ENCODE results near the gene NCBP1. TPM values are rescaled to one million over a fixed set of nuclear protein-coding genes. Genes with fewer than 3 reads are reported as not detected.

NCBP1 gene
- polyA plus RNA-seq, 1 of the 3 experiments (the other 2 are of a cell fraction) = 11.3 TPM

DNA sequence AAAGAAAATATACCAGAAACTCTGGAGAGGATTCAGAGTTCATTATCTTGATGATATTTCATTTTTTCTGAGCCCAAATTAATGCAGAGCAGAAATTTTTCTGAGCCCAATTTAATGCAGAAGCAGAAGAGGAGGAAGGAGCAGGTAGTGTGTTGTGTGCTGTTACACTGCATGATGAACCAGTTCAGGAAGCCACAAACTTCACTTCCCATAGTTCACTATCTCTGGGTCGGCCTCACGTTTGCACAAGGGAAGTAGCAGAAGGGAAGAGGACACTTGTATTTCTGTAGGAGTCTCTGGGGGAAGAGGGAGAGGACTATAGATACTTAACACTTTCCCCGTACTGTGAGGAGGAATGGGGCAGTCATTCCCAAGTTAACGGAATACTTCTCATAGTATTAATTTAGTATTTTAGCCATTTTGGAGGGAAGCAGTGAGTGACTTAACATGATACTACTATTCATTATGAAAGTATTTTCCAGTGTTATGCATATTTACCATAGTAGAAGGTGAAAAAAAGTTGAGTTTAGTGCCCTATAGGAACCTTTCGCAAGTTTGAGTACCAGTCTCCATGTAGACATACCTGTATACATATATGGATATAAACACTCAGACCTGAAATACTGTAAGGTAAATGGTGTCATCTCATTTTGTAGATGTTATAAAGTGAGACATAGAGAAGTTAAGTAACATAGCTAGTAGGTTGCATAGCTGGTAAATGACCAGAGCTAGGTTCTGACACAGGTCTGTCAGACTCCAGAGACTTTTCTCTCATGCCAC lies 33.5 kb downstream of the NCBP1 start (continued):
- TF ChIP-seq, protein P1, sequence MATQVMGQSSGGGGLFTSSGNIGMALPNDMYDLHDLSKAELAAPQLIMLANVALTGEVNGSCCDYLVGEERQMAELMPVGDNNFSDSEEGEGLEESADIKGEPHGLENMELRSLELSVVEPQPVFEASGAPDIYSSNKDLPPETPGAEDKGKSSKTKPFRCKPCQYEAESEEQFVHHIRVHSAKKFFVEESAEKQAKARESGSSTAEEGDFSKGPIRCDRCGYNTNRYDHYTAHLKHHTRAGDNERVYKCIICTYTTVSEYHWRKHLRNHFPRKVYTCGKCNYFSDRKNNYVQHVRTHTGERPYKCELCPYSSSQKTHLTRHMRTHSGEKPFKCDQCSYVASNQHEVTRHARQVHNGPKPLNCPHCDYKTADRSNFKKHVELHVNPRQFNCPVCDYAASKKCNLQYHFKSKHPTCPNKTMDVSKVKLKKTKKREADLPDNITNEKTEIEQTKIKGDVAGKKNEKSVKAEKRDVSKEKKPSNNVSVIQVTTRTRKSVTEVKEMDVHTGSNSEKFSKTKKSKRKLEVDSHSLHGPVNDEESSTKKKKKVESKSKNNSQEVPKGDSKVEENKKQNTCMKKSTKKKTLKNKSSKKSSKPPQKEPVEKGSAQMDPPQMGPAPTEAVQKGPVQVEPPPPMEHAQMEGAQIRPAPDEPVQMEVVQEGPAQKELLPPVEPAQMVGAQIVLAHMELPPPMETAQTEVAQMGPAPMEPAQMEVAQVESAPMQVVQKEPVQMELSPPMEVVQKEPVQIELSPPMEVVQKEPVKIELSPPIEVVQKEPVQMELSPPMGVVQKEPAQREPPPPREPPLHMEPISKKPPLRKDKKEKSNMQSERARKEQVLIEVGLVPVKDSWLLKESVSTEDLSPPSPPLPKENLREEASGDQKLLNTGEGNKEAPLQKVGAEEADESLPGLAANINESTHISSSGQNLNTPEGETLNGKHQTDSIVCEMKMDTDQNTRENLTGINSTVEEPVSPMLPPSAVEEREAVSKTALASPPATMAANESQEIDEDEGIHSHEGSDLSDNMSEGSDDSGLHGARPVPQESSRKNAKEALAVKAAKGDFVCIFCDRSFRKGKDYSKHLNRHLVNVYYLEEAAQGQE (IDR thresholded peaks at IDR 0.05; ENCODE audit: low read depth, low read length) = no peak
- TF ChIP-seq FOSL2 (IDR thresholded peaks at IDR 0.05; ENCODE audit: borderline replicate concordance, low read depth) (no peak), NFIC (IDR thresholded peaks at IDR 0.05; ENCODE audit: borderline replicate concordance) (no peak), MEF2A (IDR thresholded peaks at IDR 0.05; ENCODE audit: borderline replicate concordance, low read depth) (no peak), TEAD4 (IDR thresholded peaks at IDR 0.05; ENCODE audit: borderline replicate concordance, insufficient read depth) (no peak), SMC3 (IDR thresholded peaks at IDR 0.05; ENCODE audit: low read depth, low read length) (no peak), FOXJ3 (CRISPR knock-in tag; IDR thresholded peaks at IDR 0.05) (no peak), FOXM1 (IDR thresholded peaks at IDR 0.05; ENCODE audit: low read depth) (no peak), CHD2 (IDR thresholded peaks at IDR 0.05; ENCODE audit: low read length, partially characterized antibody) (no peak)
- TF ChIP-seq, protein P2, sequence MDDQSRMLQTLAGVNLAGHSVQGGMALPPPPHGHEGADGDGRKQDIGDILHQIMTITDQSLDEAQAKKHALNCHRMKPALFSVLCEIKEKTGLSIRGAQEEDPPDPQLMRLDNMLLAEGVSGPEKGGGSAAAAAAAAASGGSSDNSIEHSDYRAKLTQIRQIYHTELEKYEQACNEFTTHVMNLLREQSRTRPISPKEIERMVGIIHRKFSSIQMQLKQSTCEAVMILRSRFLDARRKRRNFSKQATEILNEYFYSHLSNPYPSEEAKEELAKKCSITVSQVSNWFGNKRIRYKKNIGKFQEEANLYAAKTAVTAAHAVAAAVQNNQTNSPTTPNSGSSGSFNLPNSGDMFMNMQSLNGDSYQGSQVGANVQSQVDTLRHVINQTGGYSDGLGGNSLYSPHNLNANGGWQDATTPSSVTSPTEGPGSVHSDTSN (IDR thresholded peaks at IDR 0.05) = no peak
- TF ChIP-seq, protein P3, sequence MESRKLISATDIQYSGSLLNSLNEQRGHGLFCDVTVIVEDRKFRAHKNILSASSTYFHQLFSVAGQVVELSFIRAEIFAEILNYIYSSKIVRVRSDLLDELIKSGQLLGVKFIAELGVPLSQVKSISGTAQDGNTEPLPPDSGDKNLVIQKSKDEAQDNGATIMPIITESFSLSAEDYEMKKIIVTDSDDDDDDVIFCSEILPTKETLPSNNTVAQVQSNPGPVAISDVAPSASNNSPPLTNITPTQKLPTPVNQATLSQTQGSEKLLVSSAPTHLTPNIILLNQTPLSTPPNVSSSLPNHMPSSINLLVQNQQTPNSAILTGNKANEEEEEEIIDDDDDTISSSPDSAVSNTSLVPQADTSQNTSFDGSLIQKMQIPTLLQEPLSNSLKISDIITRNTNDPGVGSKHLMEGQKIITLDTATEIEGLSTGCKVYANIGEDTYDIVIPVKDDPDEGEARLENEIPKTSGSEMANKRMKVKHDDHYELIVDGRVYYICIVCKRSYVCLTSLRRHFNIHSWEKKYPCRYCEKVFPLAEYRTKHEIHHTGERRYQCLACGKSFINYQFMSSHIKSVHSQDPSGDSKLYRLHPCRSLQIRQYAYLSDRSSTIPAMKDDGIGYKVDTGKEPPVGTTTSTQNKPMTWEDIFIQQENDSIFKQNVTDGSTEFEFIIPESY (IDR thresholded peaks at IDR 0.05; ENCODE audit: borderline replicate concordance, low read depth) = no peak

DNA sequence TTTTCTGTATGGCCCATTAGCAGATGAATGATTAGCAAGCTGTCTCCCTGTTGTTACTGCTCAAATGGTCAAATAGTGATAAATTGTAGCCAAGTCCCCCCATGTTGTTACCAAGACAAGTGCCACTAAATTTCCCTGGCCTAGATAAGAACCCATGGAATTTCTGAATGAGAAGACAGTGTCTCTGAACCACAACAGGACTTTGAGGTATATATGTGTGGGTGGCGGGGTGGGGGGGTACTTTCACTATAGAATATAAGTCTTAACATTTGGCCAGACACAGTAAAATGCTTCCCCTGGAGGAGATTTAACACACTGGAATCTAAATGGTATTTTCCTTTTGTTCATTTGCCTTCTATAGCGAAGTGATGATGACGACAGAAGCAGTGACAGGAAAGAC lies 34.9 kb downstream of the NCBP1 start:
- Histone ChIP-seq H3K4me1 (ENCODE audit: control insufficient read depth in 1 of 2, insufficient read depth in 2 of 2, low read depth in 1 of 2, low read length in 1 of 2) (no peaks in the 10 kb centered on the region), H3K4me3 (ENCODE audit: low read depth in 2 of 2, low read length in 1 of 2) (no peak overlapping the region), H3F3A (replicated peaks; ENCODE audit: insufficient read depth) (peaks cover 14% of the 10 kb centered on the region), H2AFZ (ENCODE audit: low read depth) (no peak overlapping the region), H3K27ac (ENCODE audit: low read depth in 2 of 2, low read length in 1 of 2) (no peak overlapping the region; a peak in 1 of 4 replicates), H3K4me2 (no peak overlapping the region), H3K9me3 (no peaks in the 10 kb centered on the region), H3K36me3 (replicated peaks in 1 of 2; ENCODE audit: control insufficient read depth in 1 of 2, insufficient read depth in 2 of 2, low read length in 1 of 2) (peaks cover 80 to 92% of the 10 kb centered on the region in 2 experiments), H3K9ac (no peak overlapping the region), H3K27me3 (ENCODE audit: insufficient read depth) (no peaks in the 10 kb centered on the region), H4K20me1 (ENCODE audit: insufficient read depth) (no peaks in the 10 kb centered on the region), H3K79me2 (ENCODE audit: insufficient read depth) (no peaks in the 10 kb centered on the region), H3K9me2 (no peaks in the 10 kb centered on the region)
- 95% methylated on average over 3 of the region's 3 CpGs for WGBS (ENCODE audit: low lambda C conversion rate)
- ChIA-PET CTCF (no interaction called here), POLR2A (no interaction called here)
- no peak for DNase-seq
- TF ChIP-seq TAF1 (IDR thresholded peaks at IDR 0.05; ENCODE audit: borderline replicate concordance, low read depth, low read length) (no peak), GABPA (IDR thresholded peaks at IDR 0.05; ENCODE audit: low read depth) (no peak), SIN3A (IDR thresholded peaks at IDR 0.05; ENCODE audit: borderline replicate concordance, low read depth, low read length) (no peak), JUND (IDR thresholded peaks at IDR 0.05) (no peak), MXI1 (IDR thresholded peaks at IDR 0.05; ENCODE audit: low read depth, low read length) (no peak), FOSL2 (IDR thresholded peaks at IDR 0.05; ENCODE audit: borderline replicate concordance, low read depth) (no peak)
- TF ChIP-seq, protein P4, sequence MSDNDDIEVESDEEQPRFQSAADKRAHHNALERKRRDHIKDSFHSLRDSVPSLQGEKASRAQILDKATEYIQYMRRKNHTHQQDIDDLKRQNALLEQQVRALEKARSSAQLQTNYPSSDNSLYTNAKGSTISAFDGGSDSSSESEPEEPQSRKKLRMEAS (IDR thresholded peaks at IDR 0.05; ENCODE audit: low read depth) = no peak
- TF ChIP-seq, protein P5, sequence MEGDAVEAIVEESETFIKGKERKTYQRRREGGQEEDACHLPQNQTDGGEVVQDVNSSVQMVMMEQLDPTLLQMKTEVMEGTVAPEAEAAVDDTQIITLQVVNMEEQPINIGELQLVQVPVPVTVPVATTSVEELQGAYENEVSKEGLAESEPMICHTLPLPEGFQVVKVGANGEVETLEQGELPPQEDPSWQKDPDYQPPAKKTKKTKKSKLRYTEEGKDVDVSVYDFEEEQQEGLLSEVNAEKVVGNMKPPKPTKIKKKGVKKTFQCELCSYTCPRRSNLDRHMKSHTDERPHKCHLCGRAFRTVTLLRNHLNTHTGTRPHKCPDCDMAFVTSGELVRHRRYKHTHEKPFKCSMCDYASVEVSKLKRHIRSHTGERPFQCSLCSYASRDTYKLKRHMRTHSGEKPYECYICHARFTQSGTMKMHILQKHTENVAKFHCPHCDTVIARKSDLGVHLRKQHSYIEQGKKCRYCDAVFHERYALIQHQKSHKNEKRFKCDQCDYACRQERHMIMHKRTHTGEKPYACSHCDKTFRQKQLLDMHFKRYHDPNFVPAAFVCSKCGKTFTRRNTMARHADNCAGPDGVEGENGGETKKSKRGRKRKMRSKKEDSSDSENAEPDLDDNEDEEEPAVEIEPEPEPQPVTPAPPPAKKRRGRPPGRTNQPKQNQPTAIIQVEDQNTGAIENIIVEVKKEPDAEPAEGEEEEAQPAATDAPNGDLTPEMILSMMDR (IDR thresholded peaks at IDR 0.05) = no peak
- TF ChIP-seq, protein P1 (IDR thresholded peaks at IDR 0.05; ENCODE audit: low read depth, low read length) = no peak

All from SK-N-SH (cell line).